ENCODE results near the gene YTHDF1. TPM values are rescaled to one million over a fixed set of nuclear protein-coding genes. Genes with fewer than 3 reads are reported as not detected.
A peak's percentile ranks its signal among the peaks of the same experiment; 100 is the strongest.
"Not testable (repeated sequence)": the region's sequence is repeated elsewhere in the genome, so short reads cannot be mapped to it uniquely, and the experiment has no call there.

YTHDF1 gene
- total RNA-seq, 1 experiment from 2014 or later, result 36.0 TPM

DNA sequence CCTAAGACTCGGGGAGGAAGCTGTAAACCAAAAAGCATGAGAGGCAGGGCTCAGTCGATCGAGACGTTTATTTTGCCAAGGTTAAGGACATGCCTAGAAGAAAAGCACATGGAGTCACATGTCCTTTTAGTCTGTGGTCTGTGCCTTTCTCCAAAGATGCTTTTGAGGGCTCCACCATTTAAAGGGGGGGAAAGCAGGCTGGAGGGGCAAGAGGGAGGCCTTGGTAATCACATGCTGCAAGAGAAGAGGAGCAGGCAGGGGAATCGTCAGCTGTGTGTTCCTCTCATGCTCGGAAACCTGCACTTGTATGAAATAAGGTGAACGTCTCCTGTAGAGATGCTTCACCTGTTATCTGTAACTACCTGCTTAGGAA is 9.1 kb upstream of the YTHDF1 start:
- no peak for DNase-seq
- Histone ChIP-seq H3K4me3 (ENCODE audit: insufficient read depth, low read depth, low read length) (no peak overlapping the region), H3K36me3 (replicated peaks; ENCODE audit: control insufficient read depth, insufficient read depth, low read length) (no peaks in the 10 kb centered on the region), H3K27me3 (ENCODE audit: control insufficient read depth, insufficient read depth, low read length) (no peaks in the 10 kb centered on the region; the same call in 1 of the 2 replicates)

DNA sequence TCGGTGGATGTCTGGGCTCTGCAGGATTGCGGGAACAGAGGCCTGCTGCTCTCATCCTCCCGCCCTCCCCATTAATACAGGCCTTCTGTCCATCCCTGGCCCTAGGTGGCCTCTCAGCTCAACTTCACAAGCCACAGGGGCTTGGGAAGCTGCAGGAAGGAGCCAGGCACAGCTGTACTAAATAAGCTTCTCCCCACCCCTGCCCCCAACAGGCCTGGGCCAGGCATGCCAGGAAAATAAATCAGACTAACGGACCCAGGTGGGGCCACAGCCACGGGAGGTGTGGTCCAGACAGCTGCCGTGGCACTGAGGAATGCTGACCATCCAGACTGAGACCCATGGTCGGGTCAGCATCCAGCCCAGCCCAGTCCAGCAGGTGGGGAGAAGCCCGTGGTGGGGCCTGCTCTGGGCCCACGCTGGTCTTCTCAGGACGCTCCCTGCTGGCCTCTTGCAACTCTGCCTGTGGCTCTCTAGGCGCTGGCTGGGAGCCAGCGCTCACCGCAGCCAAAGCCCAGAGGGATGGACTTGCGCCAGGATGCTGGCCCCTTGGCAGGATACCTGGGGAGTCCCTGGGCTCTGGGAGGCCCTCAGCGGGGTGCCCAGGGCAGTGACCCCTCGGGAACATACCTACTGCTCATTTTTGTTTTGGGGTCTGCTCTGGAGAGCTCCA is 8.6 kb upstream of the YTHDF1 start:
- H3K4me3 ChIP-seq (ENCODE audit: insufficient read depth, low read depth, low read length), result no peak overlapping the region
- H3K27me3 ChIP-seq (ENCODE audit: control insufficient read depth, insufficient read depth, low read length), result no peaks in the 10 kb centered on the region
- DNase-seq, result peak; percentile 76
- H3K36me3 ChIP-seq (replicated peaks; ENCODE audit: control insufficient read depth, insufficient read depth, low read length), result no peaks in the 10 kb centered on the region

DNA sequence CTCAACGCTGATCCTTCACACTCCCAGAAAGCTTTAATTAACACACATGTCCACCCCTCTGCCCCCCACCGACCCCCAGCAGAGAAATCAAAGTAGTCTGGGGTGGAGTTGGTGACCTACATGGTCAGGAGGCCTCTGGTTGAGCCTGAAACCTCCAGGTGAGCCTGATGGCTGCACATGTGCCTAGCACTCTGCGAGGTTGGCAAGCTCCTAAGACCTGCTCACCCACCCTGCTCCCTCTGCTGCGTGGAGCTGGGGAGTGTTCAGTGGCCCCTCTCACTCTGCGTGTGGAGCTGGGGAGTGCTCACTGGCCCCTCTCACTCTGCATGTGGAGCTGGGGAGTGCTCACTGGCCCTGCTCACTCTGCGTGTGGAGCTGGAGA is 7.9 kb upstream of the YTHDF1 start:
- H3K4me3 ChIP-seq (ENCODE audit: insufficient read depth, low read depth, low read length), result no peak overlapping the region
- H3K36me3 ChIP-seq (replicated peaks; ENCODE audit: control insufficient read depth, insufficient read depth, low read length), result no peaks in the 10 kb centered on the region
- DNase-seq, result no peak
- H3K27me3 ChIP-seq (ENCODE audit: control insufficient read depth, insufficient read depth, low read length), result no peaks in the 10 kb centered on the region

DNA sequence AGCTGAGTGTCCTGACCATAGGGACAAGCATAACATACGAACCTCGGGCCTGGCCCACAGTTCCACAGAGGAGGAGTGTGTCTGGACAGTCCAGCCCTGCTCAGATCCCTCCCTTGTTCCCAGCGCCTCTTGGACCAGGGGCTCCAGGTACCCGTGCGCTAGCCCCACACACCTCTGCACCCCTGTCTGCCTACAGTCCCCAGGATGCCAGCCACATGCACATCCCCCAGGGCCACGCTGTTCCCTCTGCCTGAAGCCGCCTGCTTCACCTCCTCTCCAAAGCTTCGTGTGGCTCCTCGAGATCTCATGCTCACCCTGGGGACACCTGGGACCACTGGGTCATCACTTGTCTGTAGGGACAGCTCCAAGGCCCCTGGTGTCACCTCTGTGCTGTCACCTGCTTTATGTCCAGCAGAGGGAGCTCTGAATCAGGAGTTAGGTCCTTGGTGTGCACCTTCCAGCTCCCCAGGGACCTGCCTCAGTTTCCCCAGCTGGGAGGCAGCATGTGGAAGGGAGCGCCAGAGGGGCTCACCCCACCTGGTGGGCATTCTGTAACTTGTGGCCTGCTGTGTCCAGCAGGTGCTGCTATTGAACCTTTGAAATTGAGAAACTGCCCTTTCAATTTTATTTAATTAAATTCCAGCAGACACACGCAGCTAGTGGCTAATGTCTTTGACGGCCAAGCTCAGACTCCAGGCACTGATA is 7.3 kb upstream of the YTHDF1 start:
- no peak overlapping the region for H3K4me3 ChIP-seq (ENCODE audit: insufficient read depth, low read depth, low read length)
- DNase-seq, result peak; percentile 85
- no peaks in the 10 kb centered on the region for H3K36me3 ChIP-seq (replicated peaks; ENCODE audit: control insufficient read depth, insufficient read depth, low read length)
- H3K27me3 ChIP-seq (ENCODE audit: control insufficient read depth, insufficient read depth, low read length), result no peaks in the 10 kb centered on the region

DNA sequence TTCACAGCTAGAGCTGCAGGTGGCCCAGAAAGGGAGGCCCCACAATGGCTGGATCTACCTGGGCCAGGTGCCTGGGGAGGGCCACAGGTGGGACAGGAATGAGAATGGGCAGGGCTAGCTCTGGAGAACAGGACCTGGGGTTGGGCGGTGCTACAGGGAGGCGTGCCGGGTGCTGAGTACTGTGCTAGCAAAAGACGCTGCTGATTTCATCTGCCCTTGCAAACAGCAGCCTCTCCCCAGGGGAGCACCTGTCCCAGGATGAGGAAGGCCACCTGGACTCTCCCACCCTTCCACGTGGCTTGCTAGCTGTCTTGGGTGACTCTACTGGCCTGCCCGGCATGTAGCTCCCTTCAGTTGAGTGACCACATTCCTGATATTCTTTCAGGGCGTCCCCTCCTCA is 6.6 kb upstream of the YTHDF1 start:
- Histone ChIP-seq H3K36me3 (replicated peaks; ENCODE audit: control insufficient read depth, insufficient read depth, low read length) (no peaks in the 10 kb centered on the region), H3K4me3 (ENCODE audit: insufficient read depth, low read depth, low read length) (no peak overlapping the region)

DNA sequence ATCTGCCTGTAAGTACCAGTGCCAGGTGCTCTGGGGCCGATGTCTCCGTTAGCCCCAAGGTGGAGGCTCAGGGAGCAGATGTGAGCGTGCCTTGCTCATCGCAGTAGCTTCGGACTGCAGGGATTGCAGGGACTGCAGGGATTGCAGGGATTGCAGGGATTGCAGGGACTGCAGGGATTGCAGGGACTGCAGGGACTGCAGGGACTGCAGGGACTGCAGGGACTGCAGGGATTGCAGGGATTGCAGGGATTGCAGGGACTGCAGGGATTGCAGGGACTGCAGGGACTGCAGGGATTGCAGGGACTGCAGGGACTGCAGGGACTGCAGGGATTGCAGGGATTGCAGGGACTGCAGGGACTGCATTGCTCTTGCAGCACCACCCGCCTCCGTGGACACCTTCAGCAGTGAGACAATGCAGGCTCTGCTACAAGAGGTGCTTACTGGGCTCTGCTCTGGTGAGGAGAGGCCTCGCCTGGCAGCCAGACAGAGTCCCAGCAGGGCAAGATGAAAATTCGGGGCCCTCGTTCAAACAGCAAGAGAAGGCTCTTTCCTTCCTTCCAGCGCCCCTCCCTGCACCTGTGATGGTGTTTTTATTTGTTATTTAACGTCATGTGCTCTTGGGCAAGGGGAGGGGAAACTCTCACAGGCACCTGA is 5.6 kb upstream of the YTHDF1 start:
- H3K4me3 ChIP-seq (ENCODE audit: insufficient read depth, low read depth, low read length); H3K27me3 ChIP-seq (ENCODE audit: control insufficient read depth, insufficient read depth, low read length); DNase-seq; H3K36me3 ChIP-seq (replicated peaks; ENCODE audit: control insufficient read depth, insufficient read depth, low read length): not testable (repeated sequence)

More for the DNA sequence above, 6.6 kb upstream of the YTHDF1 start:
- DNase-seq, result no peak
- H3K27me3 ChIP-seq (ENCODE audit: control insufficient read depth, insufficient read depth, low read length), result no peaks in the 10 kb centered on the region

DNA sequence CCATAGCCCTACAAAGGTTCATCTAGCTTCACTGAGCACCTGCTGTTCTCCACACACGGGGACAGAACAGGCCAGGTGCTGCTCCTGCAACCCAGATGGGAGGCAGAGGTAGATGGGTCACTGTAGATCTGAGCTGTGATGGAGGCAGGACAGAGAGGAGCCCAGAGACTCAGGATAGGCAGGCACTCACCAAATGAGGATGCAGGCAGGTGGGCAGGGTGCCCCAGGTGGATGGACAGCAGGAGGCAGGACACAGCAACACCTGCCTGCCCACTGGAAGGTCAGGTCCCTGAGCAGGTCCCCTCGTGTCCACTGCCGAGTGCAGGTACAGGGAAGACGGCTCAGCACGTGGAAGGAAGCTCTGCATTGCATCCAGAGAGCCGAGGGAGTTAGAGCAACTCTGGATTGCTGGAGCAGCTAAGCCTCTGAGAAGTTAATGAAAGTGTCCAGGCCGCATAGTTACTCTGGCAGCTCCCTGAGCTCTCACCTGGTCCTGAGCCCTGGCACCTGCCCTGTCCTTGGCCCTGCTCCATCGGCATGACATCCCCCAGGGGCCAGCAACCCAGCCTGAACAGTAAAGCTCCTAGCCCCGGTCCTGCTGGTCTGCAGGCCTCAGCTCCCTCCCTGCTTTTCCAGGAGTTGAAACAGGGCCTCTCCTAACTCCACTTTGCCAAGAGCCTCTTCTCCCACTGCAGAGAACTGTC is 4.9 kb upstream of the YTHDF1 start:
- Histone ChIP-seq H3K36me3 (replicated peaks; ENCODE audit: control insufficient read depth, insufficient read depth, low read length) (no peaks in the 10 kb centered on the region), H3K4me3 (ENCODE audit: insufficient read depth, low read depth, low read length) (no peak overlapping the region), H3K27me3 (ENCODE audit: control insufficient read depth, insufficient read depth, low read length) (no peaks in the 10 kb centered on the region)
- DNase-seq, result no peak

DNA sequence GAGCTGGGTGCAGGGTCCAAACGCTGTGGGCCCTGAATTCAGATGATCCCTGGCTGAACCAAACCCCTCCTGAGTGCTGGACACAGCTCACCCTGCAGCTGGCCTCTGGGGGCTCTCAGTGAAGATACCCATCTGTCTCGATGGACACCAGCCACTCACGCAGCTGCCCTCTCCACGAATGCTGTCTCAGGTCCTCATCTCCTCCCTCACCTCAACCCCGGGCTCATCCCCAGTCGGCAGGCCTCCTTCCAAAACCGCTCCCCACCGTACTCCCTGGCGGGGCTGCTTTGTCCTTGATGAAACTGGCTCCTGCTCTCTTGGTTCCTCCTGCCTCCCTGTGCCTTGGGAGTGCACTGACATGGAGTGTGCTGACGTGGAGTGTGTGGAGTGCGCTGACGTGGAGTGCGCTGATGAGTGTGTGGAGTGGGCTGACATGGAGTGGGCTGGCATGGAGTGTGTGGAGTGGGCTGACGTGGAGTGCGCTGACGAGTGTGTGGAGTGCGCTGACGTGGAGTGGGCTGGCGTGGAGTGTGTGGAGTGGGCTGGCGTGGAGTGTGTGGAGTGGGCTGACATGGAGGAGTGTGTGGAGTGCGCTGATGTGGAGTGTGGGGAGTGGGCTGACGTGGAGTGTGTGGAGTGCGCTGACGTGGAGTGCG is 4.1 kb upstream of the YTHDF1 start:
- H3K4me3 ChIP-seq (ENCODE audit: insufficient read depth, low read depth, low read length), result no peak overlapping the region
- no peaks in the 10 kb centered on the region; the same call in 1 of the 2 replicates for H3K36me3 ChIP-seq (replicated peaks; ENCODE audit: control insufficient read depth, insufficient read depth, low read length)
- no peaks in the 10 kb centered on the region for H3K27me3 ChIP-seq (ENCODE audit: control insufficient read depth, insufficient read depth, low read length)
- DNase-seq, result no peak

DNA sequence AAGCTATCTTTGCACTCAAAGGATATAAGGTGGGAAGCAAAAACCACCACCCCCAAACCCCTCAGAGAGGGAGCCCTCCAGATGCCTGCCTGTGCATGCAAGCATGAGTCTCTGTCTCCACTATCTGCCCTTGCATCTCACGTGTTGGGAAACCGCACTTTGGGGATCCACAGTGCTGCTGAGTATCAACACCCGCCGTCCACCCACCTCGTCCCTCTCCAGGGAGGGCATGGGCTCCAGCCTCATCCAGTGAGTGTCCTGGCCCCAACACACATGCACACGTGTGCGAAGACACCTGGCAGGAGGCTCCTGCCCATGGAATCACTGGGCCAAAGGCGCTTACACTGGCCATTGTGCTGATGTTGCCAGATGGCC is 3.5 kb upstream of the YTHDF1 start:
- H3K4me3 ChIP-seq (ENCODE audit: insufficient read depth, low read depth, low read length), result no peak overlapping the region
- H3K27me3 ChIP-seq (ENCODE audit: control insufficient read depth, insufficient read depth, low read length), result no peaks in the 10 kb centered on the region
- no peak for DNase-seq
- H3K36me3 ChIP-seq (replicated peaks; ENCODE audit: control insufficient read depth, insufficient read depth, low read length), result peaks cover 4% of the 10 kb centered on the region

DNA sequence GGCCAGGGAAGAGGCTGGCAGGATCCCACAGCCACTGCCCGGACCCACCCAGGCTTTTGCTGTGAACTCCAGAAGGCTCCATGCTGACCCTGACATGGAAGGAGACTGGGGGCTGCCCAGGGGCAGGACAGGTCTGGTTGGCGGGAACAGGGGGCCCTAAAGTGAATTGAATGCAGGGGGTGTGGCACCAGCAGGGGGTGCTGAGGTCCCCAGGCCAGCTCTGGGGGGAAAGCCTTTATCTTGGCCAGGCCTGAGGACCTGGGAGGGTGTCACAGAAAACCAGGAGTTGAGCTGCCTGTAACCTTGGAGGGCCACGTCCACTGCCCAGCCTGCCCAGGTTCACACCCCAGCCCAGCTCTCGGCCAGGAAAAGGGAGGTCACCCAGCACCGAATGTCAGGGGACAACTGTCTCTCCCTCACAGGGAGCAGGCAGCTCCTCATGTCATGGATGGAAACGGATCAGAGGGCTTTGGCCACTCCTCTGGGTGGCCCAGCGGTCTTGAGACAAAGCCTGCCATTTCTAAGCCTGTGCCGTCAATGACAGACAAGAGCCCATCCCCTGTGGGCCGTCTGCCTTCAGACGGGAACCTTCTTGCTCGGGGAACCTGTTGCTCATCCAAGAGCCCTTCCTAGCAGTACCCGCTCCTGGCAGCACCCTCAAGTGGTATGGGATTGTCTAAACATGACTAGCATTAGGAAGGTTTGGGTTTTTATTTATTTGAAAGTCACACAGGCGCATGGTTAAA is 2.9 kb upstream of the YTHDF1 start:
- H3K4me3 ChIP-seq (ENCODE audit: insufficient read depth, low read depth, low read length), result no peak overlapping the region
- no peaks in the 10 kb centered on the region for H3K27me3 ChIP-seq (ENCODE audit: control insufficient read depth, insufficient read depth, low read length)
- peaks cover 6% of the 10 kb centered on the region for H3K36me3 ChIP-seq (replicated peaks; ENCODE audit: control insufficient read depth, insufficient read depth, low read length)
- DNase-seq, result no peak

DNA sequence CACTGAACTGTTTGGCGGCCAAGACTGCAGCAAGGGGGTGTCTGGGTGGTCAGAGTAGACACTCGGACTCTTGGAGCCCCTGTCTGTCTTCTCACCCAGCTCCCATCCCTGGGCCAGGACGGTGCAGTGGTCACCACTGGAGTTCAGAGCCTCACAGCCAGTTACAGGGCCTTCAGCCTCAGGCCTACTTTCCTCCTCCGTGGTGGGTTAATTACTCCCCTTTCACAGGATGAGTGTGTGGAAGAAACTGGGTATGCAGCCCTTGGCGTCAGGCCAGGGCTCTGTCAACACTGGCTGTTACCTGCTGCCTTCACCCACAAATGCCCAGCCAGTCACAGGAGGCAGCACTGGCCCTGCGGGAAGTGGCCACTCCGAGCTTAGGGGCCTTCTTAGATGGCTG is 1.8 kb upstream of the YTHDF1 start:
- Histone ChIP-seq H3K27me3 (ENCODE audit: control insufficient read depth, insufficient read depth, low read length) (no peaks in the 10 kb centered on the region), H3K36me3 (replicated peaks; ENCODE audit: control insufficient read depth, insufficient read depth, low read length) (peaks cover 14% of the 10 kb centered on the region), H3K4me3 (ENCODE audit: insufficient read depth, low read depth, low read length) (no peak overlapping the region)
- DNase-seq, result no peak

DNA sequence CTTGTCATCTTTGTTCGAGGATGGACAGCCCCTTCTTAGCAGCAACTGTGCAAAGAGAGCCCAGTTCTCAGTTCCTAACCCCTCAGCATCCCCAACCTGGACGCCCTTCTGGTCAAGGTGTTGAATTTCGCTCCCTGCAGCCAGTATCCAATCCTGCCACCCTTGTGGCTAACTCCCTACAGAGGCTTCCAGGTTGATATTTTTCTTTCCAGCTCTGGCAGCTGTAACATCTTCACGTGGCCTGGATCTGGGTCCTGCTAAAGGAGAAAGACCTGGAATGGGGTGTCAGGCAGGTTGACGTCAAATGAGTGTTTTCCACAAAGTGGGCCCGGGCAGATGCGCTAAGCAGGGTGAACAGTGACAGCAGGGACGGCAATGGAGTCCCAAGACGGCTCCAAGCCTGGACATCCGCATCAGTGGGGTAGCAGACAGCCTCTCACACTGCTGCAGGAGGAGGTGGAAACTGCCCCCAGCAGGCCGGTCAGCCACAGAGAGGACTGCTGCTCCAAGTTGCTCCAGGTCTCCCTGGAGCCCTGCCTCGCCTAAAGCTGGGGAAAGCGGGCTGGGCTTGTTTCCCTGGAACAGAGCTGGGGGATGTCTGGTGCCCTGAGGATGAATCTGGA is 1.0 kb upstream of the YTHDF1 start:
- peak; percentile 78 for DNase-seq
- H3K4me3 ChIP-seq (ENCODE audit: insufficient read depth, low read depth, low read length), result peak overlapping the region; percentile 80
- H3K36me3 ChIP-seq (replicated peaks; ENCODE audit: control insufficient read depth, insufficient read depth, low read length), result peaks cover 19% of the 10 kb centered on the region
- no peaks in the 10 kb centered on the region for H3K27me3 ChIP-seq (ENCODE audit: control insufficient read depth, insufficient read depth, low read length)

DNA sequence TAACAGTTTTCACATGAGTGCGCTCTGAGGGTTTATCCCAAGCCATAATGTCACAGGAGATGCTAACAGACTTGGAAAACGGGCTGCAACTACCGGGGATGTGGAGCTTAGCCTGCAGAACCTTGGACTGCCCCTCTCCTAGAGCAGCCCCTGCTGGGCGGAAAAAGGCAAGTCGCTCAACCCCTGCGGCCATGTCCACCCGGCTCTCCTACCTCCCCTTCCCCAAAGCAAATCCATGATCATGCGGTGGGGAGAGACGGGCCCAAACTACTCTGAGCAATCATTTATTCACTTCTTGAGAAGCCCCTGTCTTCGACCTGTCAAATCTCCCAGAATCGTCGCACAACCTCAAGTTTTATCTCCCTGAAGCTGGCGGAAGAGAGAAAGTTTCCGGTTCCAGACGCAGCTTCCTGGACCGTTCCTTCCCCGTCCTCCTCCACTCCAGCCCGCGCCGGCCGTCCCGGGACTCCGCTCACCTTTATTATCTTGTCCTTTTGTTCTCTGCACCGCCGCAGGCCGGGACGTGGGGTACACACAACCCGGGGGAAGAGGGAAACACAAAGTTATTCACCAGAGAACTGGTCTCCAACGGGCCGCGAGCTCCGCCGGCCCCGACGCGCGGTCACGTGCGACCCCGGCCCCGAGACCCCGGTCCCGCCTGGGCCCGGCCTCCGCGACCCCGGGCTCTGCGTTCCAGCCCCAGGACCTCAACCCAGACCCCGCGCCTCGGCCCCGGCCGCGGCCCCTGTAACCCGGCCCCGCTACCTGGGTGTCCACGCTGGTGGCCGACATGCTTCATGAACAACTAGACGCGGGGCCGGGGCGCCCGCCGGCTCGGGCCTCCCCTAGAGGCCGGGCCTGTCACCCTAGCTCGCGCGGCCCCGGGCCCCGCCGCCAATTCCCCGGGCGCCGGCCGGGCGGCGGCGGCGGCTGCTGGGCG is 560 bp downstream of the YTHDF1 start:
- peak; percentile 91 for DNase-seq
- peak overlapping the region; percentile 73 for H3K4me3 ChIP-seq (ENCODE audit: insufficient read depth, low read depth, low read length)
- peaks cover 24% of the 10 kb centered on the region for H3K36me3 ChIP-seq (replicated peaks; ENCODE audit: control insufficient read depth, insufficient read depth, low read length)
- no peaks in the 10 kb centered on the region for H3K27me3 ChIP-seq (ENCODE audit: control insufficient read depth, insufficient read depth, low read length)
